Occipital lobe (tissue), 2 donors: ENCODE measurements around the gene HERPUD1. TPM values are rescaled to one million over a fixed set of nuclear protein-coding genes. Genes with fewer than 3 reads are reported as not detected.
"Not testable (repeated sequence)": the region's sequence is repeated elsewhere in the genome, so short reads cannot be mapped to it uniquely, and the experiment has no call there.

Source experiments
- DNase-seq: peaks from one replicate; lab custom pipeline; 2025; lab: John Stamatoyannopoulos, UW
- total RNA-seq: library from RNA; depleted of rRNA; stranded (reverse); fragments of >200 nt; gene quantifications from one replicate; pipeline ENCODE4 v1.2.3, GENCODE V29; 2014

Gene HERPUD1
- total RNA-seq, 1 donor from 2014 or later: 49.8 TPM

- no peak for DNase-seq
Observed at GRCh38 chr16:56933828-56934598, 2.1 kb downstream of the HERPUD1 start.

GRCh38 chr16:56934599-56935145 is 2.7 kb downstream of the HERPUD1 start:
- not testable (repeated sequence) for DNase-seq

GRCh38 chr16:56935201-56935600 is 3.3 kb downstream of the HERPUD1 start:
- DNase-seq: no peak

GRCh38 chr16:56936491-56936890 is 4.5 kb downstream of the HERPUD1 start:
- DNase-seq: no peak

GRCh38 chr16:56936950-56937349 is 5.0 kb downstream of the HERPUD1 start:
- DNase-seq: no peak

- no peak for DNase-seq
Observed at GRCh38 chr16:56938664-56939513, 6.9 kb downstream of the HERPUD1 start.

- DNase-seq: no peak
Observed at GRCh38 chr16:56939801-56940200, 7.9 kb downstream of the HERPUD1 start.

GRCh38 chr16:56941092-56941491 is 9.2 kb downstream of the HERPUD1 start:
- no peak for DNase-seq

GRCh38 chr16:56941856-56942331 is 10.0 kb downstream of the HERPUD1 start:
- no peak for DNase-seq

- no peak for DNase-seq
Observed at GRCh38 chr16:56943761-56944375, 11.9 kb downstream of the HERPUD1 start.

GRCh38 chr16:56944954-56945839 is 13.3 kb downstream of the HERPUD1 start:
- no peak for DNase-seq

- no peak for DNase-seq
Observed at GRCh38 chr16:56945847-56946527, 14.0 kb downstream of the HERPUD1 start.

GRCh38 chr16:56946767-56947603 is 15.0 kb downstream of the HERPUD1 start:
- DNase-seq: no peak

- DNase-seq: no peak
Observed at GRCh38 chr16:56947604-56947995, 15.7 kb downstream of the HERPUD1 start.

- DNase-seq: no peak
Observed at GRCh38 chr16:56948234-56948633, 16.3 kb downstream of the HERPUD1 start.

- DNase-seq: no peak
Observed at GRCh38 chr16:56950051-56950450, 18.1 kb downstream of the HERPUD1 start.

GRCh38 chr16:56950455-56950854 is 18.5 kb downstream of the HERPUD1 start:
- no peak for DNase-seq

GRCh38 chr16:56950881-56951771 is 19.2 kb downstream of the HERPUD1 start:
- DNase-seq: no peak
